WERI-Rb-1 (cell line): Measurements from ENCODE around the gene MAGEA9B.
"Not testable (repeated sequence)": the region's sequence is repeated elsewhere in the genome, so short reads cannot be mapped to it uniquely, and the experiment has no call there.

Experiments used
- DNase-seq: peaks from one replicate; pipeline ENCODE4 v3.0.0-alpha.2; 2020
- H3K27ac ChIP-seq: fragments of 250-450 bp; sonication (Bioruptor Pico); 2 replicates; pipeline ENCODE4 v1.5.1; 2020; ENCODE audit warnings: mild to moderate bottlenecking, moderate library complexity
- H3K27me3 ChIP-seq: fragments of 250-450 bp; sonication (Bioruptor Pico); 2 replicates; pipeline ENCODE4 v1.5.1; 2021; ENCODE audit warnings: mild to moderate bottlenecking, low read depth, moderate library complexity; ENCODE audit not compliant: insufficient read depth, severe bottlenecking
- H3K36me3 ChIP-seq: fragments of 250-450 bp; sonication (Bioruptor Pico); 2 replicates; pipeline ENCODE4 v1.5.1; 2020; ENCODE audit warnings: mild to moderate bottlenecking, moderate library complexity
- H3K4me3 ChIP-seq: 2 replicates; pipeline ENCODE4 v1.5.1; 2011; ENCODE audit warnings: low read depth, mild to moderate bottlenecking, control low read depth, low read length
- H3K9me3 ChIP-seq: fragments of 250-450 bp; sonication (Bioruptor Pico); 2 replicates; pipeline ENCODE4 v1.5.1; 2021; ENCODE audit warnings: mild to moderate bottlenecking, moderate library complexity; ENCODE audit not compliant: severe bottlenecking
- CTCF ChIP-seq: IDR thresholded peaks from 2 replicates; pipeline ENCODE4 v1.5.1; 2011; ENCODE audit warnings: low read depth, mild to moderate bottlenecking, control low read depth, inconsistent platforms, low read length

Gene MAGEA9B

GRCh38 chrX:149540131-149540620, 47.1 kb downstream of the MAGEA9B start:
- no peaks in the 10 kb centered on the region for H3K36me3 ChIP-seq
- TF ChIP-seq CTCF, result no peak
- peak overlapping the region; percentile 62 for H3K4me3 ChIP-seq
- no peaks in the 10 kb centered on the region for H3K27me3 ChIP-seq
- no peaks in the 10 kb centered on the region for H3K9me3 ChIP-seq
- H3K27ac ChIP-seq, result peak overlapping the region; percentile 74
- peak; percentile 90 for DNase-seq

- Histone ChIP-seq H3K9me3 (no peaks in the 10 kb centered on the region), H3K4me3 (peak overlapping the region; percentile 47), H3K27ac (no peak overlapping the region), H3K27me3 (no peaks in the 10 kb centered on the region), H3K36me3 (no peaks in the 10 kb centered on the region)
- peak; percentile 88 for DNase-seq
- TF ChIP-seq CTCF, result no peak
Measured at GRCh38 chrX:149539283-149540130, 47.8 kb downstream of the MAGEA9B start.

- H3K36me3 ChIP-seq, H3K27ac ChIP-seq, H3K4me3 ChIP-seq, H3K27me3 ChIP-seq, DNase-seq, H3K9me3 ChIP-seq: not testable (repeated sequence)
Measured at GRCh38 chrX:149537474-149537873, 49.8 kb downstream of the MAGEA9B start.

- H3K9me3 ChIP-seq, H3K27me3 ChIP-seq, H3K27ac ChIP-seq, H3K4me3 ChIP-seq, H3K36me3 ChIP-seq, DNase-seq: not testable (repeated sequence)
Measured at GRCh38 chrX:149534926-149535602, 52.2 kb downstream of the MAGEA9B start.

GRCh38 chrX:149533999-149534398, 53.3 kb downstream of the MAGEA9B start:
- not testable (repeated sequence) for H3K27me3 ChIP-seq, DNase-seq

GRCh38 chrX:149532868-149533267, 54.4 kb downstream of the MAGEA9B start:
- not testable (repeated sequence) for DNase-seq, H3K9me3 ChIP-seq, H3K27me3 ChIP-seq, H3K27ac ChIP-seq, H3K36me3 ChIP-seq, H3K4me3 ChIP-seq

More at GRCh38 chrX:149533999-149534398, 53.3 kb downstream of the MAGEA9B start:
- H3K27ac ChIP-seq, H3K9me3 ChIP-seq, H3K4me3 ChIP-seq, H3K36me3 ChIP-seq: not testable (repeated sequence)
